ENCODE results near the gene OR51A7.
"Not testable (repeated sequence)": the region's sequence is repeated elsewhere in the genome, so short reads cannot be mapped to it uniquely, and the experiment has no call there.

Gene OR51A7

GRCh38 chr11:4926608-4927007 lies 23.0 kb downstream of the OR51A7 start:
- Mint-ChIP-seq H3K4me3 (no peak overlapping the region), H3K36me3 (ENCODE audit: low read depth) (no peaks in the 10 kb centered on the region), H3K27ac (no peak overlapping the region), H3K9me3 (no peaks in the 10 kb centered on the region), H3K4me1 (no peaks in the 10 kb centered on the region), H3K27me3 (ENCODE audit: low read depth, poor library complexity) (peaks cover 7% of the 10 kb centered on the region)
- no peak for DNase-seq
- TF ChIP-seq CTCF (IDR thresholded peaks at IDR 0.05), result no peak

- Mint-ChIP-seq H3K36me3 (ENCODE audit: low read depth) (no peaks in the 10 kb centered on the region), H3K4me1 (no peaks in the 10 kb centered on the region), H3K4me3 (no peak overlapping the region), H3K27me3 (ENCODE audit: low read depth, poor library complexity) (peaks cover 6% of the 10 kb centered on the region), H3K27ac (no peak overlapping the region), H3K9me3 (peaks cover 6% of the 10 kb centered on the region)
- TF ChIP-seq CTCF (IDR thresholded peaks at IDR 0.05), result no peak
- DNase-seq, result no peak
Measured at GRCh38 chr11:4932751-4933150, 29.2 kb downstream of the OR51A7 start.

- Mint-ChIP-seq H3K4me1 (peaks cover 14% of the 10 kb centered on the region), H3K27me3 (ENCODE audit: low read depth, poor library complexity) (peaks cover 10% of the 10 kb centered on the region), H3K36me3 (ENCODE audit: low read depth) (no peaks in the 10 kb centered on the region), H3K4me3 (no peak overlapping the region), H3K9me3 (peaks cover 6% of the 10 kb centered on the region), H3K27ac (no peak overlapping the region)
- no peak for TF ChIP-seq CTCF (IDR thresholded peaks at IDR 0.05)
- no peak for DNase-seq
Measured at GRCh38 chr11:4936745-4937144, 33.2 kb downstream of the OR51A7 start.

- no peak for DNase-seq
Measured at GRCh38 chr11:4947505-4947904, 43.9 kb downstream of the OR51A7 start, which contains the start of gene OR51A4. TSS of gene OR51A4 (minus strand) at chr11:4947605. CDS start at chr11:4947100, 505 bp downstream.

GRCh38 chr11:4955613-4956012 lies 52.0 kb downstream of the OR51A7 start, which contains the start of gene OR51A2:
TSS of gene OR51A2 (minus strand) at chr11:4955713. CDS start at chr11:4955713, 0 bp downstream.
- H3K9me3 Mint-ChIP-seq; H3K27me3 Mint-ChIP-seq (ENCODE audit: low read depth, poor library complexity); H3K4me1 Mint-ChIP-seq: not testable (repeated sequence)

More at GRCh38 chr11:4947505-4947904, 43.9 kb downstream of the OR51A7 start, which contains the start of gene OR51A4:
- Mint-ChIP-seq H3K36me3 (ENCODE audit: low read depth) (no peaks in the 10 kb centered on the region), H3K4me3 (no peak within 1 kb of the TSS), H3K27ac (no peak within 1 kb of the TSS), H3K9me3 (no peaks in the 10 kb centered on the region), H3K4me1 (no peaks in the 10 kb centered on the region), H3K27me3 (ENCODE audit: low read depth, poor library complexity) (no peaks in the 10 kb centered on the region)
- TF ChIP-seq CTCF (IDR thresholded peaks at IDR 0.05), result no peak

GRCh38 chr11:4957396-4957795 lies 53.8 kb downstream of the OR51A7 start:
- DNase-seq, result no peak
- Mint-ChIP-seq H3K27ac (no peak overlapping the region), H3K4me1 (no peaks in the 10 kb centered on the region), H3K9me3 (no peaks in the 10 kb centered on the region), H3K4me3 (no peak overlapping the region), H3K36me3 (ENCODE audit: low read depth) (no peaks in the 10 kb centered on the region), H3K27me3 (ENCODE audit: low read depth, poor library complexity) (peaks cover 9% of the 10 kb centered on the region)
- TF ChIP-seq CTCF (IDR thresholded peaks at IDR 0.05), result no peak

More at GRCh38 chr11:4955613-4956012, 52.0 kb downstream of the OR51A7 start, which contains the start of gene OR51A2:
- not testable (repeated sequence) for H3K4me3 Mint-ChIP-seq; H3K27ac Mint-ChIP-seq; H3K36me3 Mint-ChIP-seq (ENCODE audit: low read depth); DNase-seq

All from nephron progenitor cell (in vitro differentiated cells).